IMR-90 (cell line): ENCODE measurements around the gene TFIP11. TPM values are rescaled to one million over a fixed set of nuclear protein-coding genes. Genes with fewer than 3 reads are reported as not detected.

Source experiments
- ATAC-seq: fragments of 200-7000 bp; cut with Tn5 transposase; 2 replicates; pipeline ENCODE4 v1.9.1; 2020; ENCODE audit warnings: low read depth, mild to moderate bottlenecking, moderate library complexity
- BruUV-seq: library from RNA; stranded (reverse); fragments of 400-500 nt; replicated peaks from 2 replicates; lab custom pipeline; 2021; lab: Mats Ljungman, UMichigan
- CTCF ChIA-PET: fragments of 300-600 bp; formaldehyde crosslinking; extraction: SDS; loops from one replicate; lab custom pipeline; 2021; ENCODE audit warnings: antibody characterized with exemption; lab: Yijun Ruan, JAX
- POLR2A ChIA-PET: fragments of 300-600 bp; sonication (Branson Sonifier 250); formaldehyde crosslinking; loops from one replicate; lab custom pipeline; 2022; ENCODE audit warnings: antibody characterized with exemption; ENCODE audit not compliant: unreplicated experiment; lab: Charles Lee
- DNase-seq: peaks from one replicate; pipeline ENCODE4 v3.0.0; 2013
- H2AFZ ChIP-seq: replicated peaks from 2 replicates; pipeline ENCODE3; 2013; ENCODE audit warnings: low read length, mild to moderate bottlenecking; ENCODE audit not compliant: poor library complexity
- H2AK5ac ChIP-seq: 2 replicates; pipeline ENCODE4 v1.6.1; 2013; ENCODE audit warnings: low read depth, low read length, inconsistent platforms
- H2AK9ac ChIP-seq: replicated peaks from 2 replicates; pipeline ENCODE3; 2013; ENCODE audit warnings: mild to moderate bottlenecking, low read depth, low read length, moderate library complexity; ENCODE audit not compliant: poor library complexity
- H2BK120ac ChIP-seq: 2 replicates; pipeline ENCODE4 v1.6.1; 2013; ENCODE audit warnings: low read depth, low read length, inconsistent platforms
- H2BK15ac ChIP-seq: 3 replicates; pipeline ENCODE4 v1.6.1; 2013; ENCODE audit warnings: low read depth, low read length, inconsistent platforms
- H2BK20ac ChIP-seq: 2 replicates; pipeline ENCODE4 v1.6.1; 2013; ENCODE audit warnings: low read depth, mild to moderate bottlenecking, inconsistent platforms, low read length, moderate library complexity
- H2BK5ac ChIP-seq: 2 replicates; pipeline ENCODE4 v1.6.1; 2013; ENCODE audit warnings: mild to moderate bottlenecking, low read depth, low read length, inconsistent platforms; ENCODE audit not compliant: poor library complexity, severe bottlenecking
- H3K14ac ChIP-seq: replicated peaks from 2 replicates; pipeline ENCODE4 v1.6.1; 2013; ENCODE audit warnings: low read depth, low read length, inconsistent platforms
- H3K18ac ChIP-seq: 2 replicates; pipeline ENCODE4 v1.6.1; 2013; ENCODE audit warnings: low read depth, low read length, control low read depth
- H3K23ac ChIP-seq: 2 replicates; pipeline ENCODE4 v1.6.1; 2013; ENCODE audit warnings: low read depth, low read length, inconsistent platforms
- H3K27ac ChIP-seq: 2 replicates; pipeline ENCODE4 v1.5.1; 2013; ENCODE audit warnings: mild to moderate bottlenecking, control low read depth, low read length; ENCODE audit not compliant: insufficient read depth
- H3K27me3 ChIP-seq: 2 replicates; pipeline ENCODE4 v1.6.1; 2013; ENCODE audit warnings: low read length; ENCODE audit not compliant: control insufficient read depth, insufficient read depth
- H3K36me3 ChIP-seq: 2 replicates; pipeline ENCODE4 v1.6.1; 2013; ENCODE audit warnings: low read length, mixed read lengths; ENCODE audit not compliant: control insufficient read depth, insufficient read depth
- H3K4ac ChIP-seq: 2 replicates; pipeline ENCODE4 v1.6.1; 2013; ENCODE audit warnings: low read depth, low read length, inconsistent platforms
- H3K4me1 ChIP-seq: 2 replicates; pipeline ENCODE4 v1.6.1; 2013; ENCODE audit warnings: low read length, mixed read lengths; ENCODE audit not compliant: control insufficient read depth, insufficient read depth
- H3K4me2 ChIP-seq: 2 replicates; pipeline ENCODE4 v1.6.1; 2013; ENCODE audit warnings: low read depth, mild to moderate bottlenecking, control low read depth, low read length, moderate library complexity
- H3K4me3 ChIP-seq: 2 replicates; pipeline ENCODE4 v1.5.1; 2013; ENCODE audit warnings: low read depth, mild to moderate bottlenecking, control low read depth, low read length, moderate library complexity; ENCODE audit not compliant: insufficient read depth
- H3K56ac ChIP-seq: 2 replicates; pipeline ENCODE4 v1.6.1; 2013; ENCODE audit warnings: low read length, inconsistent platforms; ENCODE audit not compliant: insufficient read depth; ENCODE audit errors: extremely low read depth
- H3K79me1 ChIP-seq, 2 experiments: 2 replicates each; pipeline ENCODE4 v1.6.1; 2013; ENCODE audit warnings: low read length in 2 of 2, inconsistent platforms in 1 of 2, low read depth in 1 of 2
- H3K9ac ChIP-seq: 2 replicates; pipeline ENCODE4 v1.6.1; 2013; ENCODE audit warnings: low read depth, low read length, control low read depth
- H3K9me1 ChIP-seq: 2 replicates; pipeline ENCODE4 v1.6.1; 2013; ENCODE audit warnings: low read length, inconsistent platforms; ENCODE audit not compliant: insufficient read depth
- H3K9me3 ChIP-seq: 2 replicates; pipeline ENCODE4 v1.6.1; 2013; ENCODE audit warnings: low read length; ENCODE audit not compliant: control insufficient read depth, insufficient read depth
- H4K20me1 ChIP-seq: 2 replicates; pipeline ENCODE4 v1.6.1; 2013; ENCODE audit warnings: low read length, inconsistent platforms; ENCODE audit not compliant: insufficient read depth
- H4K5ac ChIP-seq: 2 replicates; pipeline ENCODE4 v1.6.1; 2013; ENCODE audit warnings: mild to moderate bottlenecking, low read depth, low read length, control low read depth
- H4K8ac ChIP-seq, 2 experiments: 2 replicates each; pipeline ENCODE4 v1.6.1; 2013; ENCODE audit warnings: low read depth in 2 of 2, low read length in 2 of 2, control low read depth in 1 of 2, inconsistent platforms in 1 of 2
- H4K91ac ChIP-seq: 2 replicates; pipeline ENCODE4 v1.6.1; 2013; ENCODE audit warnings: low read depth, low read length, inconsistent platforms; ENCODE audit not compliant: insufficient read depth
- CEBPB ChIP-seq: IDR thresholded peaks from 2 replicates; pipeline ENCODE4 v1.6.1; 2012; ENCODE audit warnings: low read depth, low read length, improper control_type of control experiment
- whole genome bisulfite sequencing, 2 experiments: methylation state at CpG; one replicate each; pipeline versions ENCODE4 v1.1.5 to v1.1.7; 2013; ENCODE audit warnings: missing lambda C conversion rate in 2 of 2; ENCODE audit not compliant: insufficient read length in 1 of 2; ENCODE audit errors: extremely low coverage in 2 of 2; 5-methylcytosine and 5-hydroxymethylcytosine counted together
- dilution Hi-C: fragments of 300-500 bp; cut with HindIII; formaldehyde crosslinking; loops from one replicate; pipeline ENCODE4 v1.14.3; 2018; ENCODE audit warnings: low sequenced_read_pairs; ENCODE audit not compliant: unreplicated experiment
- in situ Hi-C: fragments of 300-500 bp; cut with MboI; formaldehyde crosslinking; loops from 3 replicates; pipeline ENCODE4 v1.14.3; 2019; ENCODE audit warnings: low sequenced_read_pairs, inconsistent platforms, mixed read lengths
- intact Hi-C: fragments of 100-400 bp; cut with micrococcal nuclease; formaldehyde crosslinking; loops from 2 replicates; pipeline ENCODE4 v1.10.0; 2022
- polyA plus RNA-seq, 3 experiments: library from polyadenylated mRNA; depleted of rRNA; stranded (reverse); fragments of >200 nt; gene quantifications; 2 replicates each; pipeline ENCODE4 v1.2.3, GENCODE V29; 2012; ENCODE audit warnings: low replicate concordance in 1 of 3
- total RNA-seq: library from RNA; depleted of rRNA; stranded (reverse); fragments of >200 nt; gene quantifications from 2 replicates; pipeline ENCODE4 v1.2.3, GENCODE V29; 2012
- TF ChIP-seq, protein P1 (sequence below): fragments of 150-350 bp; IDR thresholded peaks from 2 replicates; pipeline ENCODE4 v1.6.1; 2016; ENCODE audit warnings: low read depth, mild to moderate bottlenecking, low read length, moderate library complexity, borderline replicate concordance

Gene TFIP11
- total and polyA plus RNA-seq, 2 of the 4 experiments (the other 2 are of a cell fraction), result 22.5 to 43.2 TPM

DNA sequence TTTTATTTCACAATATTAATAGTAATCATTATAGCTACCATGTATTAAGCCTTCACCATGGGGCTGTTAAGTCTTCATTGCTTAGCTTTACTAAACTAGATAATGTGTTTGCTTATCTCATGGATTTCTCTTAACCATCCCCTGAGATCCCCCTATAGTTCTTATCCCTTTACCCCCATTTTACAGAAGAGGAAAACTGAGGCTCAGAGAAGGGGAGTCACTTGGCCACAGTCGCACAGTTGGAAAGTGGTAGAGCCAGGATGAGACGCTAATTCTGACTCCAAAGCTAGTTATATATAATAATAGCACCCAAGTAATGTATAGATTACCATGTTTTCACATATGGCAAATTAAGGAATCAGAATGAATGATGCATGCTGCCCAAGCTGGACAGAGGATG lies 9.7 kb upstream of the TFIP11 start:
- Histone ChIP-seq H3K4me2 (no peak overlapping the region), H3K9me3 (no peaks in the 10 kb centered on the region), H2BK5ac (no peak overlapping the region), H3K4ac (no peak overlapping the region), H3K56ac (no peak overlapping the region), H3K4me3 (no peak overlapping the region), H3K27me3 (no peaks in the 10 kb centered on the region), H2BK15ac (no peak overlapping the region), H3K79me1 (no peaks in the 10 kb centered on the region), H3K9ac (no peak overlapping the region), H2AK5ac (no peak overlapping the region), H2AK9ac (no peak overlapping the region), H4K20me1 (no peaks in the 10 kb centered on the region), H3K14ac (no peak overlapping the region), H2BK20ac (no peak overlapping the region), H2AFZ (no peak overlapping the region), H3K23ac (no peak overlapping the region), H4K5ac (no peak overlapping the region), H4K91ac (no peak overlapping the region), H3K18ac (no peak overlapping the region), H2BK120ac (no peak overlapping the region), H3K36me3 (peaks cover 10% of the 10 kb centered on the region), H3K4me1 (no peaks in the 10 kb centered on the region), H4K8ac (no peak overlapping the region), H3K9me1 (no peaks in the 10 kb centered on the region), H3K27ac (no peak overlapping the region)
- DNase-seq (no peak), ATAC-seq (no peak)
- BruUV-seq, result no TSS peak
- CTCF ChIA-PET, result no interaction called here
- TF ChIP-seq, protein P1, sequence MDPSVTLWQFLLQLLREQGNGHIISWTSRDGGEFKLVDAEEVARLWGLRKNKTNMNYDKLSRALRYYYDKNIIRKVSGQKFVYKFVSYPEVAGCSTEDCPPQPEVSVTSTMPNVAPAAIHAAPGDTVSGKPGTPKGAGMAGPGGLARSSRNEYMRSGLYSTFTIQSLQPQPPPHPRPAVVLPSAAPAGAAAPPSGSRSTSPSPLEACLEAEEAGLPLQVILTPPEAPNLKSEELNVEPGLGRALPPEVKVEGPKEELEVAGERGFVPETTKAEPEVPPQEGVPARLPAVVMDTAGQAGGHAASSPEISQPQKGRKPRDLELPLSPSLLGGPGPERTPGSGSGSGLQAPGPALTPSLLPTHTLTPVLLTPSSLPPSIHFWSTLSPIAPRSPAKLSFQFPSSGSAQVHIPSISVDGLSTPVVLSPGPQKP, result no peak
- 0 out of 2 replicates have a peak, but pooled peaks have one; percentile 9 for TF ChIP-seq CEBPB
- in situ Hi-C loops (no loop called here), dilution Hi-C loops (no loop called here), intact Hi-C loops (no loop called here)
- WGBS, 2 experiments, result no CpG with 5 or more reads among the region's 2 CpGs
- POLR2A ChIA-PET, result interaction anchor here (1.0 kb wide), 1 partner anchor 24 kb away, joined by 5 read pairs; no protein-coding TSS in a partner anchor
